Naive thymus-derived CD8-positive, alpha-beta T cell (primary cell): Measurements from ENCODE around the gene KDM2B. TPM values are rescaled to one million over a fixed set of nuclear protein-coding genes. Genes with fewer than 3 reads are reported as not detected.

Source experiments
- ATAC-seq, 2 donors: fragments of 150-1000 bp; cut with Tn5 transposase in 1 of 2; sonication (Bioruptor Pico), chemical (Tn5 transposase) in 1 of 2; 1 replicate in 1 of 2; 2 replicates in 1 of 2; pipeline ENCODE4 v1.10.0; 2021; ENCODE audit warnings: mild to moderate bottlenecking in 2 of 2, moderate library complexity in 2 of 2
- POLR2A ChIA-PET: fragments of 350-600 bp; sonication (Branson Sonifier 250); formaldehyde crosslinking; loops from one replicate; lab custom pipeline; 2021; ENCODE audit warnings: antibody characterized with exemption; lab: Charles Lee
- DNase-seq, 10 donors: peaks; one replicate each; pipeline versions ENCODE4 v3.0.0 to v3.0.0-alpha.2; 2020 to 2022
- H3K27ac Mint-ChIP-seq, 10 donors: one replicate each; pipeline ENCODE4 v1.8.0; 2020 to 2022; ENCODE audit warnings: mild to moderate bottlenecking in 10 of 10, mixed read lengths in 10 of 10, moderate library complexity in 4 of 10, inconsistent platforms in 1 of 10
- H3K27me3 Mint-ChIP-seq, 5 donors: one replicate each; pipeline ENCODE4 v1.8.0; 2021 to 2022; ENCODE audit warnings: mixed read lengths in 5 of 5
- H3K36me3 Mint-ChIP-seq, 3 donors: one replicate each; pipeline ENCODE4 v1.8.0; 2020 to 2022; ENCODE audit warnings: mixed read lengths in 3 of 3, mild to moderate bottlenecking in 2 of 3, inconsistent platforms in 1 of 3
- H3K4me1 Mint-ChIP-seq, 4 donors: one replicate each; pipeline ENCODE4 v1.8.0; 2021 to 2022; ENCODE audit warnings: mixed read lengths in 4 of 4
- H3K4me3 Mint-ChIP-seq, 10 donors: one replicate each; pipeline ENCODE4 v1.8.0; 2020 to 2022; ENCODE audit warnings: mild to moderate bottlenecking in 10 of 10, mixed read lengths in 10 of 10, moderate library complexity in 6 of 10, inconsistent platforms in 1 of 10
- H3K9me3 Mint-ChIP-seq, 9 donors: one replicate each; pipeline ENCODE4 v1.8.0; 2020 to 2022; ENCODE audit warnings: mixed read lengths in 9 of 9, mild to moderate bottlenecking in 3 of 9, inconsistent platforms in 1 of 9, moderate library complexity in 1 of 9
- microRNA-seq: library from miRNA; unstranded; fragments of <30 nt; microRNA quantifications from one replicate; pipeline ENCODE4 v1.2.0, GENCODE V29; 2022; ENCODE audit warnings: borderline microRNAs expressed
- polyA plus RNA-seq, 3 donors: library from polyadenylated mRNA; unstranded; fragments of 300-500 nt; fragmentation: Illumina TruSeq; gene quantifications; one replicate each; pipeline ENCODE4 v1.2.3, GENCODE V29; 2021
- total RNA-seq, 8 experiments: library from RNA in 2 of 8; stranded (reverse) in 2 of 8; gene quantifications; one replicate each; pipeline ENCODE4 v1.2.3 and lab custom pipeline; 2021 to 2026

Gene KDM2B
- total and polyA plus RNA-seq, 5 experiments from 2014 or later: 13.0 to 95.0 (median 19.4) TPM

- Mint-ChIP-seq H3K4me3 (no peak overlapping the region), H3K4me1 (no peaks in the 10 kb centered on the region), H3K36me3 (no peaks in the 10 kb centered on the region), H3K9me3 (no peaks in the 10 kb centered on the region), H3K27ac (no peak overlapping the region), H3K27me3 (peaks cover 0 to 1% (median 0%) of the 10 kb centered on the region in 5 donors)
- ATAC-seq (no peak), DNase-seq (no peak)
- POLR2A ChIA-PET: interaction anchor here (0.6 to 1.3 kb wide), 2 partner anchors 16 to 835 kb away, joined by 3 to 4 read pairs; partner anchors contain the start of gene RNF34
Measured at GRCh38 chr12:121383601-121384021, 197.2 kb downstream of the KDM2B start.

- POLR2A ChIA-PET: interaction anchor here (0.6 kb wide), 1 partner anchor 378 kb away, joined by 4 read pairs; no protein-coding TSS in a partner anchor
- no peak for ATAC-seq
- peaks cover 0 to 2% (median 0%) of the 10 kb centered on the region in 9 donors for H3K9me3 Mint-ChIP-seq
- H3K36me3 Mint-ChIP-seq: no peaks in the 10 kb centered on the region
- H3K27me3 Mint-ChIP-seq: peaks cover 0 to 2% (median 1%) of the 10 kb centered on the region in 5 donors
- H3K4me3 Mint-ChIP-seq: no peak overlapping the region
- DNase-seq: no peak
- no peak overlapping the region for H3K27ac Mint-ChIP-seq
- H3K4me1 Mint-ChIP-seq: no peaks in the 10 kb centered on the region
Measured at GRCh38 chr12:121379945-121380344, 200.9 kb downstream of the KDM2B start.

Small RNAs within 50 kb of the gene (microRNA-seq; reads per million reads assigned to microRNA genes)
- not detected for gene MIR7107

Other genes with a start within 250 kb of the KDM2B start
- 100 to 1,000 TPM; 133 to 148 TPM for gene ANAPC5, start 228.6 kb downstream of the KDM2B start, total RNA-seq
- 100 to 1,000 TPM in 2 of 3 donors, 10 to 100 TPM in 1; 91.2 to 150 (median 135) TPM for gene ANAPC5, start 228.6 kb downstream of the KDM2B start, polyA plus RNA-seq
- 10 to 100 TPM; 74.8 to 77.1 TPM for gene RNF34, start 180.9 kb downstream of the KDM2B start, total RNA-seq
- 10 to 100 TPM; 34.5 to 49.0 (median 36.2) TPM for gene RNF34, start 180.9 kb downstream of the KDM2B start, polyA plus RNA-seq
- 10 to 100 TPM; 44.6 to 45.7 TPM for gene ORAI1, start 45.5 kb upstream of the KDM2B start, total RNA-seq
- 100 to 1,000 TPM; 122 to 158 (median 134) TPM for gene ORAI1, start 45.5 kb upstream of the KDM2B start, polyA plus RNA-seq
- gene MORN3, start 88.6 kb upstream of the KDM2B start, total RNA-seq: 10 to 100 TPM; 13.3 to 14.0 TPM
- 1 to 10 TPM; 1.1 to 4.8 (median 1.8) TPM for gene MORN3, start 88.6 kb upstream of the KDM2B start, polyA plus RNA-seq
- gene TMEM120B, start 131.7 kb upstream of the KDM2B start, total RNA-seq: 10 to 100 TPM; 13.3 to 14.4 TPM
- 1 to 10 TPM; 2.1 to 2.5 (median 2.4) TPM for gene TMEM120B, start 131.7 kb upstream of the KDM2B start, polyA plus RNA-seq
- gene RHOF, start 212.7 kb upstream of the KDM2B start, total RNA-seq: 100 to 1,000 TPM; 176 to 178 TPM
- 100 to 1,000 TPM in 1 of 3 donors, 10 to 100 TPM in 2; 79.9 to 101 (median 80.1) TPM for gene RHOF, start 212.7 kb upstream of the KDM2B start, polyA plus RNA-seq
- 10 to 100 TPM; 92.8 to 93.8 TPM for gene SETD1B, start 223.0 kb upstream of the KDM2B start, total RNA-seq
- gene SETD1B, start 223.0 kb upstream of the KDM2B start, polyA plus RNA-seq: 1 to 10 TPM in 2 of 3 donors, under 1 TPM in 1; 0.98 to 3.7 (median 2.8) TPM